NCI-H446 treated with DMSO at 0.1 percent for 48 hours (cell line): ENCODE measurements around the gene PAQR4.
A peak's percentile ranks its signal among the peaks of the same experiment; 100 is the strongest.

Experiments
- DNase-seq: peaks from one replicate; lab custom pipeline; 2025; lab: John Stamatoyannopoulos, UW

PAQR4 gene

DNA sequence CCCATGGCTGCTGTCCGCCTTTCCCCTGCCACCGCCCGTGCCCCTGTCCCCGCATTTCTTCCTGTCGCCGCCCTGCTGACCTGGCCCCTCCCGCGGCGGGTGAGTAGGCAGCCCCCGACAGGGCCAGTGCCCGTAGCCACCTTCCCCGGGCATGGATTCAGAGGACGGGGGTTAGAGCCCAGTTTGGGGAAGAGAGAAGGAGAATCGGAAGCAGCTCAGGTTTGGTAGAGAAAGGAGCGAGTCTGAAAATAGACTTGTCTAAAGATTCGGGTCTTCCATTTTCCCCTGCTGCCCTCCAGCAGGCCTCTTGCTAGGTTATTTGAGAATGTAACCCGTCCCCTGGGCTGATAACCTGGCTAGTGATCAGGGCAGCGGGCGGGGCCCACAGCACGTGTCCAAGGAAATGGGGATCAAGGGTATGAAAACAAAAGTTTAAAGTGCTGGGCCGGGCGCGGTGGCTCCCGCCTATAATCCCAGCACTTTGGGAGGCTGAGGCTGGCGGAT, 35.7 kb downstream of the PAQR4 start:
- DNase-seq, result no peak

DNA sequence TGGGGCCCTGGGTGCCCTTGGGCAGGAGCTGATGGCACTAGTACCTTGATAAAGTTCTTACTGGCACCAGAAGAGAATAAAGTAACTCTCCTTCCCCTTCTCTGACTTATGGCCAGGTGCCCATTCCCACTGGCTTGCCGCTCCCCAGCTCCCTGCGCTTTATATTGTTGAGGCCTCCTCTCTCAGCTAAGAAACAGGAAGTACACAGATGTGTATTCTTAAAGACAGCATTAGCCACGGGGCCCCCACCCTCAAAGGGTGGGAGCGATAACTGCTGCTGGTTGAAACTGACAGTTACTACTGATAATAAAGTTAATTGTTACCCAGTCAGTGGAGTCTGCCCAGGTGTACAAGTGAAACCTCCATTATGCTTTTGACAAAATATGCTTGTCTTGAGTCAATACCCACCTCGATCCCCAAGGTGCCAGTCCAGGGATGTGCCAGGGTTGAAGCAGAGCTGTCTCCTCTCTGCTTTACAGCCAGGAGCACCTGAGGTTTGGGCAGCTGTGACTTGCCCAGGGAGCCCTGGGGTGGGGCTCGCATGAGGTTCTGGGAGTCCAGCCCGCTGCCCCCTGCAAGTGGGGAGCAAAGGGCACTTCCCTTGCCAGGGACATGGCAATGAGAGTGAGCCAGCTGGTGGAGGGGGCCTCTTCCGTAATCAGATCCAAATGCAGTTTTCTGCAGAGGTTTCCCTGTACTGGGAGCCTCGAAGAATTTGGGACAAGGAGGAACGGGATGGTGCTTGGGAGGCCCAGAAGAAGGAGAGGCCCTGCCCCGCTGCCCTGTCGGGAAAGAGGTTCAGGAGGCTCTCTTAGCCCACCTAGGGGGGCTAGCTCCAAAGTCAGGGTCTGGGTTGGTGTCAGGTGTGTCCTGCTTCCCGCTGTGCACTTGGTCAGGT, 38.2 kb downstream of the PAQR4 start:
- DNase-seq, result no peak

DNA sequence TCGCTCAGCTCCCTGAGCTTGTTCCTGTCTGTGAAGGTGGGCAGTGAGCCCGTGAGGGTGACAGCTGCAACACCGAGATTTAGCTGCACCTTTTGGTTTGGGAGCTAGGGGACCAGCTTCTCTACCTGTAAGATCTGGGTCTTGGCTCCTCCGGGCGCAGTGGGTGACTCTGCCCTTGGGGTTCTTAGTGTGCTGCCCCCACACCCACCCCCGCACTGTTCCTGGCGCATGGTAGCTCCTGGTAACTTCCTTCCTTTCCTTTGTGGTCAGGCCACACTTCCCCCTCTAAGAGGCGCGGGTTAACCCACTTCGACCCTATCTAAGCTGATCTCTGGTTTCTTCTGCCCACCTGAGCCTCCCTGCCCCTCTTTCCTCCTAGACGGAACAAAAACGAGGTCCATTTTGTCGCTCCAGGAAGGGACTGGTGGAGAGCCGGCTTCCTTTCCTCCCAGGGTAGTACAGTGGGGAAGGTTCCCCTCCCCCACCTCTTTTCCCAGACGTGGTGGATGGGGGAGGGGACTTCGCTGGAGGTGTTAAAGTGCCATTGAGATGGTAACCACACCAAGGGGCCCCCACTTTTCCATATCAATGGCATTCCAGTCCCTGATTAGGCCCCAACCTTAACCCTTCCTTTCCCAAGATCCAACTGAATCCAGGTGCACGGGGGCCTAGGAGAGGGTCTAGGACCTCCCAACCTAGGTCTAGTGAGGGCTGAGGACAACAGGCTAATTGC, 39.0 kb downstream of the PAQR4 start:
- DNase-seq, result no peak

DNA sequence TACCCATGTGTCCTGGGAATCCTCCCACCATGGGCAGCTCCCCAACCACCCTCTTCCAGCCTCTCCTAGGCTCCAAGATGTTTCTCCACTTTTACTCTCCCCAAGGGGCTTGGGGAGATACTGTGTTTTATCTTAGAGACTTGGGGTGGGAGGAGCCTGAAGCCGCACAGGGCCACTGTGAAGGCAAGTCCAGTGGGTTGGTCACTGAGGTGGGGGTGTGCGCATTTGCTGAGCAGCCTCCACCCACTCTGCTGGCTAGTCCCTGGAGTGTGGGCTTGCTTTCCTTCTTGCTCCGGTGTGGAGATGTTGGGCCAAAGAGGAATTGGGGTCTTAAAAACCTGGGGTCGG, 39.5 kb downstream of the PAQR4 start:
- no peak for DNase-seq

DNA sequence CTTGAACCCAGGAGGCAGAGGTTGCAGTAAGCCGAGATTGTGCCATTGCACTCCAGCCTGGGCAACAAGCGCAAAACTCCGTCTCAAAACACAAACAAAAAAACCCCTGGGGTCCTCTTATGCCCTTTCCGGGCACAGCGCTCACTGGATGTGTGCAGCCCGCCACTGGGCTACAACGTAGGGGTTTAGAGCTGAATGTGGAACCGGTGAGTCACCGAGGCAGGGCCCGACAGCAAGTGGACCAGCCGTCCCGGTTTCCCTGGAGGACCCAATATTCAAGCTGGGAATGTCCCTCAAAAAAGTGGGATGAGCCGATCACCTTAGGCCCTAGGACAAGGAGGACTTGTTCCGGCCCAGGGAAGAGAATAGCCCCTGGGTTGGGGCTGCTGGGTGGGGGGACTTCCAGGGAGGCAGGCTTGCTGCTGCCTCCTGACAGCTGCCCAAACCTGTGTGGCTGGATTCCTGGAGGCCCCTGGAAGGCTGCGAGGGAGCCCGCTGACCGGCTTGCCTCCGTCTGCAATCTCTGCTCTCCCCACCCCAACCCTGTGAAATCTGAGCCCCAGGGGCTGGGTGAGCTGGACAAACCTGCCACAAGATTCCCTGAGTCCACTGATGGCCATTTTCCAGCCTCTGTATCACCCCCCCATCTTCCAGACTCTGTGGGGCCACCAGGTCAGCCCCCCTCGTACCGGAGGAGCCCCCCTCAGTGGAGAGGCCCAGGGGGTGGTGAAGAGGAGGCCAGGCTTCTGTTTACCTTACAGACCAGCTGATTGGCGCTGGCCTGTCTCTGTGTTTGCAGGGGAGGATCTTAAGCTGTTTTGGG, 40.6 kb downstream of the PAQR4 start:
- no peak for DNase-seq

DNA sequence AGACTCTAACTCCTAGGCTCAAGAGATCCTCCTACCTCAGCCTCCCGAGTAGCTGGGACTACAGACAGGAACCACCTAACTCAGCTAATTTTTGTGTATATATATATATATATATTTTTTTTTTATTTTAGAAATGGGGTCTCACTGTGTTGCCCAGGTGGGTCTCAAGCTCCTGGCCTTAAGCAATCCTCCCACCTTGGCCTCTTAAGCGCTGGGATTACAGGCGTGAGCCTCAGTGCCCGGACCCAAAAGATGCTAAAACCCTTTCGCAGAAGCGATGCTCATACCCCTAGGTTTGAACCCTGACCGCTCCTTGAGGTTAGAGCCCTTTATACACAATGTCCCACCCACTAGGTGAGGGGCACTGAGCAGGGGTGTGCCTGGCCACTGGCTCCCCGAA, 41.4 kb downstream of the PAQR4 start:
- no peak for DNase-seq

DNA sequence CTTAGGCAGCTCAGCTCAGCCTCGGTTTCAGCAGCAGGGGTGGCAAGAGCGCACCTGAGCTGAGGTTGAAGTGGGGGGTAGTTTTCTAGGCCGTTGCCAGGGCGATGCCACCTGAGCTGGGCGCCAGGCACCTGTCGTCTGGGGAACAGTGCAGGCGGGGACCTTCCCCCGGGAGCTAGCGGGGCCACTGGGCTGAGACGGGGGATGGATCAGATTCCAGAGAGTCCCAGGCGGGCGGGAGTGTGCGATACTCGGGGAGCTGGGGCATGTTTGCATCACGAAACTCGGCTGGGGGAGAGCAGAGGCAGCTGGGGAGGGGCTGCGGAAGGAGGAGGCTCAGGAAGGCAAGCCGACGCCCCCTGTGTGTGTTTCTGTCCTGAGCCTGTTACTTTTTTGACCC, 43.1 kb downstream of the PAQR4 start:
- DNase-seq, result no peak

DNA sequence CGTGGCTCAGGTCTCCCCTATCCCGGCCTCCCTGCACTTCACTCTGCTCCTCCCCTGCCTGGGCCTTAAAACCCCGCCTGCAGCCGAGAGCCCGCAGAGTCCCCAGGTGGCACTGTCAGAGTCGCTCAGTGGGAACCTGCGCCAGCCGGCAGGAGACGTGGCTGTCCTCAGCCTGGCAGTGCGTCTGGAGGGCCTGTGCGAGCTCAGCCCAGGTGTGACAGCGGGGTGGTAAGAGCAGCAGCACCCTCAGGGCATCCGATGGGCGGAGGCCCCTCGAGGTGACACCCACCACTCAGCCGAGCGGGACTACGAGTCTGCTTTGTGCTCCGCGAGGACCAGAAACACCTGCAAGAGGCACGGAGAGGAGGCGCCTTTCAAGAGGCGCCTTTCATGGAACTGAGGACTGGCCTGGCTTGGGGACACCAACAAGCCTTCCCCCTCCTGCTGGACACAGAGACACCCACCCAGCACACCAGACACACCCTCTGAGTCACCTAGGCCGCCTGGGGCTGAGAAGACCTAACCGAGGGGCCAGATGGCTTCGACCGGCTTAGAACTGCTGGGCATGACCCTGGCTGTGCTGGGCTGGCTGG, 43.8 kb downstream of the PAQR4 start, which contains the start of gene CLDN9:
Gene CLDN9 (plus strand): TSS at position 96 of the 593 bp plus-strand sequence. CDS start 440 bp downstream, at position 536.
- DNase-seq, result no peak

DNA sequence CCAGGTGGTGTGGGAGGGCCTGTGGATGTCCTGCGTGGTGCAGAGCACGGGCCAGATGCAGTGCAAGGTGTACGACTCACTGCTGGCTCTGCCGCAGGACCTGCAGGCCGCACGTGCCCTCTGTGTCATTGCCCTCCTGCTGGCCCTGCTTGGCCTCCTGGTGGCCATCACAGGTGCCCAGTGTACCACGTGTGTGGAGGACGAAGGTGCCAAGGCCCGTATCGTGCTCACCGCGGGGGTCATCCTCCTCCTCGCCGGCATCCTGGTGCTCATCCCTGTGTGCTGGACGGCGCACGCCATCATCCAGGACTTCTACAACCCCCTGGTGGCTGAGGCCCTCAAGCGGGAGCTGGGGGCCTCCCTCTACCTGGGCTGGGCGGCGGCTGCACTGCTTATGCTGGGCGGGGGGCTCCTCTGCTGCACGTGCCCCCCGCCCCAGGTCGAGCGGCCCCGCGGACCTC, 44.4 kb downstream of the PAQR4 start:
- DNase-seq, result no peak

DNA sequence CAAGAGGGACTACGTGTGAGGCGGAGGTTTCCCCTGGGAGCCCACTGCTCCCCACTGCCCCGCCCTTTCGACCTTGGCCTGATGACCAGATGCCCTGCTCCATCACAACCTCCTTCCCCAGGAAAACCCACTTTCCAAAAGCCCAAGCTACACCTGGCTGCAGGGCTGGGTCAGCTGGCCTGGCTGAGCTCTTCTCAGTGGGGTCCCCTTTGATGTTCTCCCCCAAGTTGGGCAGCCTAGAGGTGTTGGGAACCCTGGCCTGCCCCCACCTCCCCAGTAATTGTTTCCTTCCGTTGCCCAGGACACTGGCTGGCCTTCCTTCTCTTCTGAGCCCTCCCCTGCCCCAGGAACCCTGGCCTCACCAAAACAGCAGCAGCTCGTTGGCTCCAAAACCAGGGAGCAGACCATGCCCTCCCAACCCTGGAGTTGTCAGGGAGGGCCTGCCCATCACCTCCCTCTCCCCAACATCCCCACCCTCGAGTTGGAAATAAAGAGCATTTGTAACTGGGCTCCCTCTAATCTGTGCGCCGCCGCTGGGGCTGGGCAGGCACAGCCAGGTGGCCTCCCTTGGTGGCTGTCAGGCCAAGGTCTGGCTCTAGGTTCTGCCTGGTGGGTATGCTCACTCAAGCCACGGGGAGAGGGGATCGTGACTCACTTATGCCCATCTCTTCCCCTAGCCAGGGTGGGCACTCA, 45.0 kb downstream of the PAQR4 start:
- DNase-seq, result no peak

DNA sequence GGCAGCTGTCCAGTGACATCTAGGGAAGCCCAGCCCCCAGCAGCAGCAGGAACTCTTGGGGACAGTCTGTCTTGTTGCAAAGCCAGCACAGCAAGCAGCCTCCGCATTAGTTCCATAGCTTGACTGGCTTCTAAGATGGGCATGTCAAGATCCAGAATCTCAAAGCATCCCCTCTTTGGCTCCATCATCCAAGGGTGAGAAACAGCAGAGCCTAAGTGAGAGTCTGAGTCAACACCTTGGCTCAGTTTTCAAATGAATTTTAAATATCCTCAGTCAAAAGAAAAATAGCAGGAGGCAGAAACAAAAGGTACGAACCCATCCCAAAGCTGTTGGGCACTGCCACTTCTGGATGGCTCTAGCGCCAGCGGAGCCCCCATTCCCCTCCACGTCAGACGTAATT, 45.8 kb downstream of the PAQR4 start:
- no peak for DNase-seq

DNA sequence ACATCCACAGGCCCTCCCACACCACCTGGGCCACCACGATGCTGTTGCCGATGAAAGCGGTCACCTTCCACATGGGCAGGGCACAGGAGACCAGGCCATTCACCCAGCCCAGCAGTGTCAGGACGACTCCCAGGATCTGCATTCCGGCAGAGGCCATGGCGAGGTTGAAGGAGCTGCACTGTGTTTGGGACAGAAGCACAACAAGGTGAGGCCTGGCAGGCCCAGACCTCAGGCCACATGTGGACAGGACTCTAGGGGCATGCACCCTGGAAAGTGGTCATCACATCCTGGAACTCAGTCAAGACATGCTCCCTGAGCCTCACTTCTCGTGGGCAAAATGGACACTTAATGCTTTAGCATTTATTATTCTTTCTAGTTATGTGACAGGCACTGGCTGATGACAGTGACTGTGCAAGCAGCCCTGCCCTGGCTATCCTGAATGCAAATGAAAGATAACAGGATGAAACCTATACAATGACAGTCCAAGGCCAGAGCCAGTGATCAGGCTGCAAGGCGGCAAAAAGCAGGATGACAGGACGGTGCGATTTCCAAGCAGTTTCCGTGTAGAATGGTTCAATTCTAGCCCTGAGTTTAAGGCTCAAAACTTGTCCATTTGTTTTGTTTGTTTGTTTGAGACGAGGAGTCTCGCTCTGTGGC, 46.8 kb downstream of the PAQR4 start:
- DNase-seq, result no peak

DNA sequence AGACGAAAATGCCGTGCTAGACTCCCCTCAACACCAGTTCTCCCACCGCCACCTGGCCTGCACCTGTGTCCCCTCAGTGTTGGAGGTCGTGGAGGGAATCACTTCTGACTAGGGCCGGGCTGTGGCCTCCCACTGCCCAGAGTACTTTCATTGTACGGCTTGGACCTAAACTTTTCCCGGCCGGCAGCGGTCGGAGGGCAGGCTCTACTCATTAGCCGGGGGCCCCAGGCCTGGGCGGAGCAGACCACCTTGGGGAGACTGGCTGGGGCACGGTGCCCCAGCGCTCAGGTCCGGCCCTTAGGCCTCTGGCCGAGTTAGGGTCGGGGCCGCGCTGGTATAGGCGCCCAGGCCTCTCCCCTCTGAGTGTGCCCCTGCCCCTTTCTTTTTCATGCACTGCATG, 48.2 kb downstream of the PAQR4 start:
- no peak for DNase-seq

DNA sequence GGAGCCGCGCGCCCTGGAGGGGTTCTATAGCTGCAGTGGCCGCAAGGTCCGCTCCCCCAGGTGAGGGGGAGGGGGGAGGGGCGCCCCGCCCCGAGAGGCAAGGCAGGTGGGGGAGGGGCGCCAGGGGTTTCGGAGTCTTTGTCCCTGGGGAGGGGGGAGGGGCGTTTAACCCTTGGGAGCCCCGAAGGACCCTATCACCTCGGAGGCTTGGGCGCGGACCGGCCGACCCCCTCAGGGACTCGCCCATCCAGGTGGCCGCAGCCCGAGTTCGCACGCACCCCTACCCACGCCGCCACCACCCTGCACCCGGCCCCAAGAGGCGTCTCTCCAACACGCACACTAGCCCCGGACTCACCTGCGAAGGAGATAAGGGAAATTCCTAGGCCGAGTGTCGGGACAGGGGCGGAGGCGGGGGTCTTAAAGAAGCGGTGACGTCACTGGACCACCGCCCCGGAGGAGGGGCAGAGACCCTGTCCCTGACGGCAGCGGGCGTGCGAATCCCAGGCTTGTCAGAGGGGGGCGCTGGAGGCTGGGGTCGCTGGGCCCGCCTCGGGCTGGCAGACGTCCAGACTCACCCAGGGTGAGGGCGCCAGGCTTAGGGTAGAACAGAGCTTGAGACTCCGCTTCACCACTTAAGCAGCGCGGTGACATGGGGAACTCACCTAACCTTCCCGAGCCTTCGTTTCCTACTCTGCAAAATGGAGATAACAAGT, 48.8 kb downstream of the PAQR4 start, which contains the start of gene CLDN6:
Gene CLDN6 (minus strand): TSS at position 390 of the 713 bp plus-strand sequence. CDS start 2,162 bp downstream, outside the sequence.
- DNase-seq, result no peak

DNA sequence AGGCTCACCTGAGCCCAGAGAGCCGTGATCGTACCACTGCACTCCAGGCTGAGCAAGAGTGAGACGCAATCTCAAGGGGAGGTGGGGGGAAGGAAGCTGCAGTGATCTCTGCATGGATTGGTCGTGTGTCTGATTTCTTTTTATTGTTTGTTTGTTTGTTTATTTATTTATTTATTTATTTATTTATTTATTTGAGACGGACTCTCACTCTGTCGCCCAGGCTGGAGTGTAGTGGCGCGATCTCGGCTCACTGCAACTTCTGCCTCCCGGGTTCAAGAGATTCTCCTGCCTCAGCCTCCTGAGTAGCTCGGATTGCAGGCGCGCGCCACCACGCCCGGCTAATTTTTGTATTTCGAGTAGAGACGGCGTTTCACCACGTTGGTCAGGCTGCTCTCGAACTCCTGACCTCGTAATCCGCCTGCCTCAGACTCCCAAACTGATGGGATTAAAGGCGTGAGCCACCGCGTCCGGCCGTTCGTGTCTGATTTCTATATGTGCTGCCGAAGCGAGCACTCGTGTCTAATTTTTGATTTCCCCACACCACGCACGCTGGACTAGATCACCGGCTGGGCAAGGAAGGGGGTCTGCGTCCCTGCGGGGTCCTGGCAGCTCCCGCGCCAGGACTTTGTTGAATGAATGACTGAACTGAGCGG, 50.6 kb downstream of the PAQR4 start:
- DNase-seq, result no peak

DNA sequence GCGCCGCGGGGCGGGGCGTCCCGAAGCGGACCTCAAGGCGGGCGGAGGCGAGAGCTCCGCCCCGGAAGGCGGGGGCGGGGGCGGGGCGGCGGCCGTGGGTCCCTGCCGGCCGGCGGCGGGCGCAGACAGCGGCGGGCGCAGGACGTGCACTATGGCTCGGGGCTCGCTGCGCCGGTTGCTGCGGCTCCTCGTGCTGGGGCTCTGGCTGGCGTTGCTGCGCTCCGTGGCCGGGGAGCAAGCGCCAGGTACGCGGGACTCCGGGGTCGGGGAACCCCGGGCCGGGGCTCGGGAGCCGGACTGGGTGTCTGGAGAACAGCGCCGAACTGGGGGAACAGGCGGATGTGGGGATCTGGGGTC, 51.1 kb downstream of the PAQR4 start, which contains the start of gene TNFRSF12A:
Gene TNFRSF12A (plus strand): TSS at position 122 of the 357 bp plus-strand sequence. CDS start 30 bp downstream, at position 152.
- peak; percentile 48 for DNase-seq

DNA sequence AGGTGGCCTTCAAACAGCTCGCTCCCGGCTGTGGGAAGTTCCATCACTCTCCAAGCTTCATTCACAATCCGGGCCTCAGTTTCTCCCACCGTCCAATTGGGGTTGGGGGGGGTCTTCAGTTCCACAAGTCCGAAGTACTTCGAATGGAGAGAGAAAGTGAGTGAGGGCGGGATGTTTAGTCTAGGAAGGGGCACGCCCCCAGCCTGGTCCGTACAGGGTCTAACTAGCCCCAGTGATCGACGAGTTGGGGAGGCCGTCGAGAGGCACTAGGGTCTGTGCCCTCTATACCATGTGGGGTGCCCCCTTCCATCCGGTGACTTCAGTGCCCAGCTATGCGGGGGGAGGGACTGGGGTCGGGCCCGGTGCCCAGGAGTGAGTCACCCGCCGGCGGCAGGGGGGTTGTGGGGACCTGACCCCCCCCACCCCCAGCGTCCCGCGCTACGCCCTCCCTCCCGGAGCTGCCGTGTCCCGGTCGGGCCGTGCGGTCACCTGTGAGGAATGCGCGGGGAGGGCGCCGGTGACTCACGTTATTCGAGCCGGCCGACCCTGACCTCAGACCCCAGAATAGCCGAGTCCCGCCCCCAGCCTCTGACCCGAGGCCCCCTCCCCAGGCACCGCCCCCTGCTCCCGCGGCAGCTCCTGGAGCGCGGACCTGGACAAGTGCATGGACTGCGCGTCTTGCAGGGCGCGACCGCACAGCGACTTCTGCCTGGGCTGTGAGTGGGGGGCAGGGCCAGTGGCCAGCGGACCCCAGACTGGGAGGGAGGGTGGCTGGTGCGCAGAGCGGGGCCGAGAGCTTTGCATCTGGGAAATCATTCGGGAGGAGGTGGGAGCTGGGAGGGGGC, 51.7 kb downstream of the PAQR4 start:
- DNase-seq, result peak; percentile 56
